GM06990 (cell line): ENCODE measurements around the gene ODF4.
"Not testable (repeated sequence)": the region's sequence is repeated elsewhere in the genome, so short reads cannot be mapped to it uniquely, and the experiment has no call there.

Experiments
- DNase-seq: peaks from one replicate; pipeline ENCODE4 v3.0.0-alpha.2; 2011; ENCODE audit not compliant: insufficient read length; ENCODE audit errors: extremely low read depth
- H3K27me3 ChIP-seq: replicated peaks from 2 replicates; pipeline ENCODE4 v1.6.0; 2011; ENCODE audit warnings: low read length; ENCODE audit not compliant: control insufficient read depth, insufficient read depth
- H3K36me3 ChIP-seq: 2 replicates; pipeline ENCODE4 v1.5.1; 2011; ENCODE audit warnings: low read length; ENCODE audit not compliant: control insufficient read depth, insufficient read depth
- H3K4me3 ChIP-seq: replicated peaks from 2 replicates; pipeline ENCODE4 v1.5.1; 2011; ENCODE audit warnings: low read depth, mild to moderate bottlenecking, control low read depth, low read length
- CTCF ChIP-seq: IDR thresholded peaks from 2 replicates; pipeline ENCODE4 v1.5.1; 2011; ENCODE audit warnings: low read length, control low read depth, mild to moderate bottlenecking, inconsistent platforms; ENCODE audit not compliant: insufficient read depth, poor library complexity, severe bottlenecking

Gene ODF4

DNA sequence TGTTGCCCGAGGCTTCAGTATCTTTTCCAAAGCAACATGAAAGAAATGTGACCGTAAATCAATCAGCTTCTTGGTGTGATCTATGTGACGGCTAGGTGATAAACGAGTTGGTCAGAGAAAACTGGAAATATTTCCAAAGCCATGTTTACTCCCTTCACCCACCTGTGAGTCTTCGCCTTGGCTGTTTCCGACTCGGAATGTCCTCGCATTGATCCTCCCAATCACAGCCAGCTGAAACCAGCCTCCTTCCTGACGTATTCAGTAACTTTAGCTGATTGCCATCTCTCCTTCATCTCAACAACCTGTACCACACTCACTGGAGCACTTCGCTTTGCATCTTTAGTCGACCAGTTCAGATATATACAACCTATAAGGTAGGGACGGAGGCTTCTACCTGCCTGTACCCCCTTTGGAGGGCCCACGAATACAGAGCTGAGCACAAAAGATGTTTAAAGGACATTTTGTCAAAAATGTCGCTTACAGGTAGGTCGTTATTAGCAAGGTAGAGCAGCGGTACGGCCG, 36.2 kb downstream of the ODF4 start:
- Histone ChIP-seq H3K4me3 (peak overlapping the region; percentile 80), H3K36me3 (peaks cover 13% of the 10 kb centered on the region), H3K27me3 (no peaks in the 10 kb centered on the region)
- TF ChIP-seq CTCF: no peak
- no peak for DNase-seq

DNA sequence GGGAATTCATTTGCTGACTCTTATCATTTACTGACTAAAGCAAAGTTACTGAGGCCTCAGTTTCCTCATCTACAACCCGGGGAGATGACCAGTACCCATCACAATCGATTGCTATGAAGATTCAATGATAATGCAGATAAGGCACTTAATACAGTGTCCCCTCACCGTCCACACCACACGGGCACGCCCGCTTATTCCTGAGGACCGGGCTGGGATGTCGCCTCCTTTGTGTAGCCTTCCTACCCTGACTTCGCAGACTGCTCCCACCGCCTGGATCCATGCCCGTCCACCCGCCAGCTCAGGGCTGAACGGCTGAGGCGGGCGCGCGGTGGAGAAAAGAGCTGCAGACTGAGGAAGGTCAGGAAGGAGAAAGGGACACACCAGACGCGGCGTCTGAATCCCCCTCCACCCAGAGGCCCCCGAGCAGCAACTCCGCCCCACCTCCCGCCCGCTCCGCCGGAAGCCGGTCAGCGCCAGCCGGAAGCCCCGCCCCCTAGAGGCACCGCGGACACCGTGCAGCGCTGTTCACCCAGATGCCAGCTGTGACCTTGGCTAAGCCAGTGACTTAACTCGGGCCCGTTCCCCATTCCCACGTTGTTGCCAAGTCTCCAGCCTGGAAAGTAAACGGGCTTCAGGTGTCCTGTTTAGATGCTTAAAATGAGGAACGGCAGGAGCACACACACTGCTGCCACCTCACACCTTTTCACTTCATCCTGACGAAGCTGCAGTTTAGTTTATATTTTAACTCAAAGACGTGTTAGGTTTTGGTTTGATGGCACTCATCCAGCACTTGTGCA, 36.8 kb downstream of the ODF4 start, which contains the start of gene KRABD2:
Gene KRABD2, minus strand, starts transcription at position 434 of the 797 bp plus-strand sequence.
- Histone ChIP-seq H3K4me3 (peak within 1 kb of the TSS; percentile 80), H3K36me3 (peaks cover 19% of the 10 kb centered on the region), H3K27me3 (no peaks in the 10 kb centered on the region)
- TF ChIP-seq CTCF: peak; percentile 75
- peak; percentile 89 for DNase-seq

DNA sequence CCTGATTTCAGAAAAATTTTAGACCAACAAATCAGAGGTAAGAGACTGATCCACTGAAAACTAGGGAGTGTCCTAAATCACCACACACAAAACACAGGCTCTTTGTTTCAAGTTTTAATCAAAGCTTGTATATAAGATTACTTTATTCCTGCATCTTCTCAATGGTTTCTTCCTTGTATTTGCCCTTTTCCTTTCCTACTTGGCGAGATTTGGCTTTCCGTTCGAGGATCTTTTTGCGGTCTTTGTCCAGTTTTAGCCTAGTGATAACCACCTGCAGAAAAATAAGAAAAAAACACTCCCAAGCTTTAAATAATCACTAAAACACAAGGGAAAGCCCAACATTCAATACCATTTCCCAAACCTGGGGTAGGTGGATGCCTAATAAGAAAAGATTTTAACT, 37.8 kb downstream of the ODF4 start:
- TF ChIP-seq CTCF: no peak
- no peak overlapping the region for H3K4me3 ChIP-seq
- H3K36me3 ChIP-seq: peaks cover 22% of the 10 kb centered on the region
- no peak for DNase-seq
- H3K27me3 ChIP-seq: no peaks in the 10 kb centered on the region

DNA sequence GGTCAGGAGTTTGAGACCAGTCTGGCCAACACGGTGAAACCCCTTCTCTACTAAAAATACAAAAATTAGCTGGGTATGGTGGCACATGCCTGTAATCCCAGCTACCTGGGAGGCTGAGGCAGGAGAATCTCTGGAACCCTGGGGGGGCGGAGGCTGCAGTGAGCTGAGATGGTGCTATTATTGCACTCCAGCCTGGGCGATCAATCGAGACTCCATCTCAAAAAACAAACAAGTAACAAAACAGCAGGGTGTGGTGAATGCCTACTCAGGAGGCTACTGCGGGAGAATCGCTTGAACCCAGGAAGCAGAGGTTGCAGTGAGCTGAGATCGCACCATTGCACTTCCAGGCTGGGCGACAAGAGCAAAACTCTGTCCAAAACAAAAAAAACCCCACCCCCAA, 38.5 kb downstream of the ODF4 start:
- H3K4me3 ChIP-seq, H3K27me3 ChIP-seq, DNase-seq: not testable (repeated sequence)
- peaks cover 22% of the 10 kb centered on the region for H3K36me3 ChIP-seq

GRCh38 chr17:8380049-8380448, 40.4 kb downstream of the ODF4 start:
- DNase-seq: no peak
- TF ChIP-seq CTCF: no peak
- peaks cover 22% of the 10 kb centered on the region for H3K36me3 ChIP-seq
- no peaks in the 10 kb centered on the region for H3K27me3 ChIP-seq
- H3K4me3 ChIP-seq: peak overlapping the region; percentile 28

- DNase-seq: no peak
- peaks cover 22% of the 10 kb centered on the region for H3K36me3 ChIP-seq
- TF ChIP-seq CTCF: no peak
These were observed 42.6 kb downstream of the ODF4 start for GRCh38 chr17:8382052-8382879.

More at GRCh38 chr17:8382052-8382879, 42.6 kb downstream of the ODF4 start:
- Histone ChIP-seq H3K4me3 (peak overlapping the region; percentile 69), H3K27me3 (no peaks in the 10 kb centered on the region)
